ENCODE results near the gene ZEB1.

- TF ChIP-seq ZNF280D (CRISPR knock-in tag; IDR thresholded peaks at IDR 0.05) (no peak), CTCF (CRISPR knock-in tag; IDR thresholded peaks at IDR 0.05) (no peak), E2F1 (CRISPR knock-in tag; IDR thresholded peaks at IDR 0.05) (no peak), MXI1 (IDR thresholded peaks at IDR 0.05; ENCODE audit: borderline replicate concordance, low read depth, low read length) (no peak), ZBTB38 (CRISPR knock-in tag; IDR thresholded peaks at IDR 0.05) (no peak), ZNF530 (CRISPR knock-in tag; IDR thresholded peaks at IDR 0.05; ENCODE audit: low read depth) (no peak), NPAS2 (CRISPR knock-in tag; IDR thresholded peaks at IDR 0.05; ENCODE audit: borderline replicate concordance) (no peak), HDAC6 (IDR thresholded peaks at IDR 0.05; ENCODE audit: low read depth, low read length) (no peak), TERF1 (CRISPR knock-in tag; IDR thresholded peaks at IDR 0.05) (no peak), RBAK (CRISPR knock-in tag; IDR thresholded peaks at IDR 0.05) (no peak), EHMT2 (IDR thresholded peaks at IDR 0.05; ENCODE audit: borderline replicate concordance, low read depth, low read length) (no peak), EP300 (IDR thresholded peaks at IDR 0.05; ENCODE audit: low read depth in 2 of 2, low read length in 2 of 2) (no peak), EP300 (CRISPR knock-in tag; IDR thresholded peaks at IDR 0.05; ENCODE audit: borderline replicate concordance) (no peak)
Observed at GRCh38 chr10:31288001-31288400, 31.0 kb upstream of the ZEB1 start.
